ENCODE measurements around the gene CTNNA1. TPM values are rescaled to one million over a fixed set of nuclear protein-coding genes. Genes with fewer than 3 reads are reported as not detected.
"Not testable (repeated sequence)": the region's sequence is repeated elsewhere in the genome, so short reads cannot be mapped to it uniquely, and the experiment has no call there.

Gene CTNNA1
- total RNA-seq, 1 donor from 2014 or later: 361 TPM

DNA sequence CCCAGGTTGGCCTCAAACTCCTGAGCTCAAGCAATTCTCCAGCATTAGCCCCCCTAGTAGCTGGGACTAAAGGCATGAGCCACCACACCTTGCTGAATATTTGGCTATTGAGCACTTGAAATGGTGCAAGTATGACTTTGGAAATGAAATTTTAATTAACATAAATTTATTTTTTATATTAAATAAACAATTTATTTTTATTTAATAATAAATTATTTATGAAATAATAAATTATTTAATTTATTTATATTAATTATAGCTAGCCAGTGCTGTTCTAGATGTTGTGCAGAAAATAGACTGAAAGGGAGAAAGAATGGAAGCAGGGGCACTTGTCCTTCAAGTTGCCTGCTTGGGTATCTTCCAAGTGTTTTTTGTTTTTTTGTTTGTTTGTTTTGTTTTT, 40.0 kb upstream of the CTNNA1 start:
- TF ChIP-seq, protein P1, sequence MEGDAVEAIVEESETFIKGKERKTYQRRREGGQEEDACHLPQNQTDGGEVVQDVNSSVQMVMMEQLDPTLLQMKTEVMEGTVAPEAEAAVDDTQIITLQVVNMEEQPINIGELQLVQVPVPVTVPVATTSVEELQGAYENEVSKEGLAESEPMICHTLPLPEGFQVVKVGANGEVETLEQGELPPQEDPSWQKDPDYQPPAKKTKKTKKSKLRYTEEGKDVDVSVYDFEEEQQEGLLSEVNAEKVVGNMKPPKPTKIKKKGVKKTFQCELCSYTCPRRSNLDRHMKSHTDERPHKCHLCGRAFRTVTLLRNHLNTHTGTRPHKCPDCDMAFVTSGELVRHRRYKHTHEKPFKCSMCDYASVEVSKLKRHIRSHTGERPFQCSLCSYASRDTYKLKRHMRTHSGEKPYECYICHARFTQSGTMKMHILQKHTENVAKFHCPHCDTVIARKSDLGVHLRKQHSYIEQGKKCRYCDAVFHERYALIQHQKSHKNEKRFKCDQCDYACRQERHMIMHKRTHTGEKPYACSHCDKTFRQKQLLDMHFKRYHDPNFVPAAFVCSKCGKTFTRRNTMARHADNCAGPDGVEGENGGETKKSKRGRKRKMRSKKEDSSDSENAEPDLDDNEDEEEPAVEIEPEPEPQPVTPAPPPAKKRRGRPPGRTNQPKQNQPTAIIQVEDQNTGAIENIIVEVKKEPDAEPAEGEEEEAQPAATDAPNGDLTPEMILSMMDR (IDR thresholded peaks at IDR 0.05): no peak
- H3K4me1 ChIP-seq: no peaks in the 10 kb centered on the region
- H3K36me3 ChIP-seq: no peaks in the 10 kb centered on the region
- H3K4me3 ChIP-seq: no peak overlapping the region
- ATAC-seq (no peak), DNase-seq (no peak)
- intact Hi-C loops (cut with DNase I): no loop called here
- no peaks in the 10 kb centered on the region for H3K27me3 ChIP-seq (ENCODE audit: low read depth)
- H3K27ac ChIP-seq: no peak overlapping the region
- H3K9me3 ChIP-seq: no peaks in the 10 kb centered on the region

DNA sequence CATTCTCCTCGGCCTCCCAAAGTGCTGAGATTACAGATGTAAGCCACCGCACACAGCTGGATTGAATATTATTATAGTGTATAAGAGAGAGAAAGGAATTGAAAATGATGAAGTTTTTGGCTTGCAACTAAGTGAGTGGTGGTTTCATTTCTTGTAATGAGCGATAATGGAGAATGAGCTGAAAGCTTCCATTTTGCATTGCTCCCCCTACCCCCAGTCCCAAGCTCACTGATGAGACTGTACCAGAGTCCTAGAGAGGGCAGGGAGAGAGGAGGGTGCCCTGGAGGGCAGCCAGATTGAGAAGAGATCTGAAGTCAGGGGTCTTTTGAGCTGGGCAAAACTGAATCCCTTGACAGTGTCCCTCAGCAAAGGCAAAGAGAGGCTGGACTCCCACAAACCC, 38.5 kb upstream of the CTNNA1 start:
- intact Hi-C loops (cut with DNase I): no loop called here
- Histone ChIP-seq H3K9me3 (no peaks in the 10 kb centered on the region), H3K36me3 (no peaks in the 10 kb centered on the region), H3K4me3 (no peak overlapping the region), H3K27ac (no peak overlapping the region), H3K4me1 (no peaks in the 10 kb centered on the region), H3K27me3 (ENCODE audit: low read depth) (no peaks in the 10 kb centered on the region)
- ATAC-seq: no peak
- TF ChIP-seq, protein P1 (IDR thresholded peaks at IDR 0.05): no peak
- DNase-seq: no peak

DNA sequence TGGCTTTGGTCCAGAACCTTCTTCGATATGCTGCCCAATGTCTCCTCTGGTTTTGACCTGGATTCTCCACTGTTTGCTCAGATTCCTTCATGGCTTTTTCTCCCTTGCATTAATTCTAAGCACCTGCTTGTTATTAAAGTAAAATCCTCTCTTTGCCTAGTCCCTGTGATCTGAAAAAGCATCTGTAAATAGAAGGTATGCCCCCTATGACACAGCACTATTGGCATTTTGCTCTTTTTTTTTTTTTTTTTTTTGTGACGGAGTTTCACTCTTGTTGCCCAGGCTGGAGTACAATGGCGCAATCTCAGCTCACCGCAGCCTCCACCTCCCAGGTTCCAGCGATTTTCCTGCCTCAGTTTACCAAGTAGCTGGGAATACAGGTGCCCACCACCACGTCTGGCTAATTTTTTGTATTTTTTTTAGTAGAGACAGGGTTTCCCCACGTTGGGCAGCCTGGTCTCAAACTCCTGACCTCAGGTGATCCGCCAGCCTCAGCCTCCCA, 37.2 kb upstream of the CTNNA1 start:
- DNase-seq; intact Hi-C loops (cut with DNase I): not testable (repeated sequence)

DNA sequence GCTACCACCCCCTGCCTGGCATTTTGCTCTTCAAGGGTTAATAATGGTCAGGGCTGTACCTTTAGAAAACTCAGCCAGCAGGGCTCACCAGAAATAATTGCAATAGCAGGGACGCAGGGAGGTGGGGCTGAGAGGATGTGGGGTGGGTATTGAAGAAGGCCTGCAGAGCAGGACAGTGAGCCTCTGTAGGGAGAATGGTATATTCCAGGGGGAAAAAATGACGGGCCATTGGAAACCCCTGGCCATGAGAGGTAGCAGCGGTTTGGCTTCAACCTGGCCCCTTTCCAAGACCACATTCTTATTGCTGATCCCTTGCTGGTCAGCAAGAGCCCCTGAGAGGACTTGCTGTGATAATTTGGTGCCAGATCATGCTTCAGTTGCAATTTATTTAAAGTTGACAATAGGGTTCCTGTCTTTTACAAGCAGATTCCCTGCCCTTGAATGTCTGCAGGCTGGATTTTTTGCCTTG, 36.7 kb upstream of the CTNNA1 start:
- intact Hi-C loops (cut with DNase I): no loop called here
- Histone ChIP-seq H3K4me3 (no peak overlapping the region), H3K4me1 (no peaks in the 10 kb centered on the region), H3K27ac (no peak overlapping the region), H3K9me3 (no peaks in the 10 kb centered on the region), H3K36me3 (no peaks in the 10 kb centered on the region), H3K27me3 (ENCODE audit: low read depth) (no peaks in the 10 kb centered on the region)
- TF ChIP-seq, protein P1 (IDR thresholded peaks at IDR 0.05): no peak
- no peak for DNase-seq
- no peak for ATAC-seq

More for the DNA sequence above, 37.2 kb upstream of the CTNNA1 start:
- H3K36me3 ChIP-seq; ATAC-seq; H3K27me3 ChIP-seq (ENCODE audit: low read depth); H3K27ac ChIP-seq; H3K4me1 ChIP-seq; H3K9me3 ChIP-seq; H3K4me3 ChIP-seq: not testable (repeated sequence)

DNA sequence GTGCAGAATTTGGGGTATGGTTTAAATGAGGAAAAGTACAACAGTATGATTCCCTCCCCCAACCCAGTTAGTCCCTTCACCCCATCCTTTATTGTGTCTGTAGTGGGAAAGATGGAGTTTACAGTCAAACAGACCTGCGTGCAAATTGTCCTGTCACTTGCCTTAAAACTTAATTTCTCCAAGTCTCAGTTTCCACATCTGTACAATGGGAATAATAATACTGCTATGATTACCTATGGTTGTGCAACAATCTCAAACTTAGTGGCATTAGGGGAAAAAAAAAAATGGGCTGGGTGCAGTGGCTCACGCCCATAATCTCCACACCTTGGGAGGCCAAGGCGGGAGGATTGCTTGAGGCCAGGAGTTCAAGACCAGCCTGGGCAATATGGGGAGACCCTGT, 35.8 kb upstream of the CTNNA1 start:
- intact Hi-C loops (cut with DNase I): no loop called here
- no peak for ATAC-seq

DNA sequence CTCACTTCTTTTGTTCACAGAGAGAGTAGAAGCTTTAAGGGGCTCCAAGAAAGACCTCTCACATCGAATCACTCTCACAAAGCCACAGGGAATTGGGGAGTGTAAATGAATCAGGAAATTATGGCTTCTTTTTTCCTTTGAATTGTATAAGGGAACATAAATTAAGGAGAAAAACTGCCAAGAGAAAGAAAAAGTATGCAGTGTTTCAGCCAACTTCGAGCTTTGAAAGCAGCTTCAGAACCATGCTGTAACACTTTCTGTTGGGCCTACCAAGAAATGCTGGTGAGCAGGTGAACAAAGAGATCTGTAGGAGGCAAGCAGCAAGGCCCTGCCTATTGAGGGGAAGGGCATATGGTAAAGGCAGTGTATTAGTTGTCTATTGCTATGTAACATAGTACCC, 33.4 kb upstream of the CTNNA1 start:
- H3K36me3 ChIP-seq: no peaks in the 10 kb centered on the region
- TF ChIP-seq, protein P1 (IDR thresholded peaks at IDR 0.05): no peak
- H3K4me1 ChIP-seq: peaks cover 2% of the 10 kb centered on the region
- no peaks in the 10 kb centered on the region for H3K9me3 ChIP-seq
- DNase-seq (no peak), ATAC-seq (no peak)
- no peaks in the 10 kb centered on the region for H3K27me3 ChIP-seq (ENCODE audit: low read depth)
- intact Hi-C loops (cut with DNase I): no loop called here
- H3K4me3 ChIP-seq: no peak overlapping the region
- no peak overlapping the region for H3K27ac ChIP-seq

More for the DNA sequence above, 35.8 kb upstream of the CTNNA1 start:
- no peaks in the 10 kb centered on the region for H3K27me3 ChIP-seq (ENCODE audit: low read depth)
- H3K36me3 ChIP-seq: no peaks in the 10 kb centered on the region
- DNase-seq: no peak
- no peak overlapping the region for H3K27ac ChIP-seq
- no peaks in the 10 kb centered on the region for H3K4me1 ChIP-seq
- TF ChIP-seq, protein P1 (IDR thresholded peaks at IDR 0.05): no peak
- H3K4me3 ChIP-seq: no peak overlapping the region
- H3K9me3 ChIP-seq: no peaks in the 10 kb centered on the region
